ENCODE results near the gene TRPV6. TPM values are rescaled to one million over a fixed set of nuclear protein-coding genes. Genes with fewer than 3 reads are reported as not detected.
A peak's percentile ranks its signal among the peaks of the same experiment; 100 is the strongest.

TRPV6 gene
- total RNA-seq, 1 experiment from 2014 or later: not detected

DNA sequence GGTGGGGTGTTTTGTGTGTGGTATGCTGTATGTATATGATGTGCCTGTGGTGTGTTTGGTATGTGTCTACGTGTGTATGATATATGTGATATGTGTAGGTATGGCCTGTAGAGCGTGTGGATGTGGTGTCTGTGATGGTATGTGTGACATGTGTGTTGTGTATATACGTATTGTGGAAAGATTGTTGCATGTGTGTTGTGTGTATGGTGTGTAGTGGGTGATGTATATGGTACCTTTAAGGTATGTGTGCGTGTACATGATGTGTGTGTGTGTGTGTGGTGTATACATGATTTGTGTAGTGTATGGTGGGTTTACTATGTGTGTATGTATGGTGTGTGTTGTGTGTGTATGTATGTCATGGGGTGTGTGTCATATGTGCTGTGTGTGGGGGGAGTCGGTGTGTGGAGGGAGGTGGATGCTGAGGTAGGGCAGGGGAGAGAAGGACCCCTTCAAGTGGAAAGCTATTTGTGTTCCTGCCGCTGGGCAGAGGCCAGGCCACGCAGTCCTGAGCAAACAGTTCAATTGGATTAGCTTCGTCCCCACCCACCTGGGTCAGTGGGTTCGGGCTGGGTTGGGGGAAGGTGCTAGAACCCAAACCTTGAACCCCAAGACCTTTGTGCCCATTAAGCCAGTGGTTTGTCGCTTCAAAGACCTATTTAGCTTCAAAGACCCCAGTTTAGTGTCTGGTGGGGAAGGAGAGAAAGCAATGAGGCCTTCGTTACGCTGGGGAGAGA, 1.9 kb upstream of the TRPV6 start:
- no peak for DNase-seq (ENCODE audit: extremely low read depth, low read depth)

DNA sequence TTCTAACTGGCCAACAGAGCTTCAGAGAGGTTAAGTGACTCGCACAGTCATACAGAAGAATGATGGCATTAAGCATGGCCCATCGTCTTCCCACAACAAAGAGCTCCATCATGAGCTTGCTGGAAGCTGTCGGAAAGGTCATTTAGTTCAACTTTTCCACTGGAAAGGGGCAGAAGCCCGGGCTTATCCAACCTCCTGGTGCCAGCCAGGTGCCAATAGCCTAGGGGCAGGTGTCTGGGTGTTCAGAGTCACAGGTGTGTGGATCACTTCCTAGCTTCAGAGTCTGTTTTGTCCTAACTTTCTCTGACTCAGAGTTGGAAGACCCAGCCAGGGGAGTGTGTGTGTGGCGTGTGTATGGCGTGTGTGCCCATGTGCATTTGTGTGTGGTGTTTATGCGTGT, 1.3 kb upstream of the TRPV6 start:
- no peak for DNase-seq (ENCODE audit: extremely low read depth, low read depth)

DNA sequence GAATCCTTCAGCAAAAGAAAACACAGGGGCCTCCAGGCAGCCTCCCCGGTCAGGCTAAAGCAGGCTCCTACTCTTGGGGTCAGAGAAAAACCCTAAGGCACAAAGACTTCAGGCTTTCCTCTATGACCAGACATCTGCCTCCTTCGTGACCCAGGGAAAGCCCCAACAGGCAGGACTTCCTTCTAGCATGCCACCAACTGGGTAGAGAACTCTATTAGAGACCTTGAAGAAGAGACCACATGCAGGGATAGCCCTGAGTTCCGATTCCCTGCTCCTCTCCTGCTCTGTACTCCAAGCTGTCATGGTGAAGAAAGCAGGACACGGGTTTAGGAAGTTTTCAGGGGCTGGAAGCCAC, 1.3 kb downstream of the TRPV6 start:
- DNase-seq (ENCODE audit: extremely low read depth, low read depth): no peak

DNA sequence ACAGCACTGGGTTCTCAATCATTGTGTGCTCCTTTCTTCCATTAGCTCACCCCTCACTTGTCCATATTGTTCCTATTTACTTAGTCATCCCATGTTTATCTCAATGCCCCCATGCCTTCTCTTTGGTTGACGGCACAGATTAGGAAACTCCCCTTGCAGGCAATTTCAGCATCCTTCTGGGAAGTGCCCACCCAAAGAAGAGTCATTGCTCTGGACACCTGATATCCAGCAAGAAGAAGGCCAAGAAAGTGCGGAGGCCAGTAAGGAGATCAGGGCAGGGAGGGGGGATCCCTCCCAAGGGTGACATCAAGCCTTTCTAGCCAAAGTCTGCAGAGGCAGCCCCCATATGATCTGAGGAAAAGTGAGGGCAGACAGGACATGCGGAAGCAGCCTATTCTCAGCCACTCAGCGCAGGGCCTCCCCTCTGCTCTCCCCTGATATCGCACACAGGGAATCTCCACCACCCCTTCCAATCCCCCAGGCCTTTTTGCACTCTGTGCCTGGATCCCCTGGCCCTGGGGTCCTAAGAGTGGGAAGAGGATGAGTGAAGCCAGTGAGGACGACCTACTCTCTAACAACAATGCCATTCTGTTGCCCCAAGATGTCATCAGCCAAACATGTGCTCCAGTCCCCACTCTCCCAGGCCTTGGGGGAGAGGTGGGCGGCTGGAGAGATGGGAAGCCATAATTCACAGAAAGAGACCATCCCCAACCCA, 1.8 kb downstream of the TRPV6 start:
- DNase-seq (ENCODE audit: extremely low read depth, low read depth): no peak

DNA sequence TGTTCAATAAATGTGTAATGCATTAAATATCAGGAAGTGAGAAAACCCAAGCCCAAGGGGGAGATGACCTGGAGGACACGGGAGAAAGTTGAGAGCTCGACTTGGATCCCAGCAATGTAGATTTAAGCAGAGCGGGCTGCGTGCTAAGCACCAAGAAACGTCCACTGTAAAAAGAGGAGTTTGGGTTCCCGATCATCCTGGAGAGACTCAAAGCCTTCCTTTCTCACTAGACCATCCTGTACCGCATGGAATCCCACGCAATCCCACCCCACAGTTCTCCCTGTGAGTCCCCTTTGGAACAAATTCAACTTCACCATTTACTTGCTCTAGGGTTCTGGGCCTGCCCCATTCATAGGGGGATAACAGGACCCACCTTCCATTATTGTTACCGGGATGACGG, 2.4 kb downstream of the TRPV6 start:
- DNase-seq (ENCODE audit: extremely low read depth, low read depth): no peak

DNA sequence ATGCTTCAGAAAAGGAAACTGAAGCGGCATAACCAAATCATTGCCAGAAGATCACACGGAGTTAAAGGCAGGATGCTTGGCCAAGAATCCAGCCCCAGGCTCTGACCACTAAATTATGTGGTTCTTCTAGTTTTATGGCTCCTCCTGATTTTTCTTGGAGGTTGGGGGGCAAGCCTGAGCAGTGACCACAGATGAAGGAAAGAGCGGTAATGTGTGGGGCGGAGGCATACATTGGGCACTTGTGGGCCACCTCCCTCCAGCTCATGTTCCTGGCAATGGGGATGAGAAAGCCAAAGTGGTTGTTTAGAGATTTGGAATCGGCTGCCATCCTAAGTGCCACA, 3.2 kb downstream of the TRPV6 start:
- no peak for DNase-seq (ENCODE audit: extremely low read depth, low read depth)

DNA sequence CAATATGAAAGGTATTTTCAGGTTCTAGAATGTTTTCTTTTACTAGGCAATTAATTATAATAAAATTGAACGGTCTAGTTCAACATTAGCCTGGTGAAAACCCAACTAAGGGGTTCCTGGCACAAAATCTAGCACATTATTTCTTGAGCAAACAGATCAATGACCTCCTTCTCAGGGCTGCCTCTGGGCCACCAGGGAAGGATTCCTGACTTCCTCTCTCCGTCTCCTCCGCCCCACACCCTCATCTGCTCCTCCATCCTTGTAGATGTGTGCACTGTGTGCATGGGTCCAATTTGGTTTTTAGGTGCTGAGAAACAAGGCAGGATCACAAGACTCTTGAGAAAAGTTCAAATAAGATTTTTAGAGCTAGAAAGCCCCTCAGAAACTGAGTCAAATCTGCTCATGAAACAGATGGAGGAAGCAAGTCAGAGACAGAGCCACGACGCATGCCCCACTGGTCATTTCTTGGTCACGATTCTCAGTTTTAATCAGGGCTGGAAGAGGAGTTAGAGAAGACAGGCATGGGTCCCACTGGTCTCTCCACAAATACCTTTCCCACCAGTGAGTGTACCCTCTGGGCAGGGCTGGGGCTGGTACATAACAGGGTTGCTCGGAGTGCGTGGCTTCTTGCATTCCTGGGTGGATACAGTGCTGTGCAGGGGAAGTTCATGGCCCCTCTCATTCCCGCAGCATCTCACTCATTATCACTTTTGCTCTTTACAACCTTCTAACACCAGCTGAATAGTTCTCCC, 3.8 kb downstream of the TRPV6 start:
- no peak for DNase-seq (ENCODE audit: extremely low read depth, low read depth)

DNA sequence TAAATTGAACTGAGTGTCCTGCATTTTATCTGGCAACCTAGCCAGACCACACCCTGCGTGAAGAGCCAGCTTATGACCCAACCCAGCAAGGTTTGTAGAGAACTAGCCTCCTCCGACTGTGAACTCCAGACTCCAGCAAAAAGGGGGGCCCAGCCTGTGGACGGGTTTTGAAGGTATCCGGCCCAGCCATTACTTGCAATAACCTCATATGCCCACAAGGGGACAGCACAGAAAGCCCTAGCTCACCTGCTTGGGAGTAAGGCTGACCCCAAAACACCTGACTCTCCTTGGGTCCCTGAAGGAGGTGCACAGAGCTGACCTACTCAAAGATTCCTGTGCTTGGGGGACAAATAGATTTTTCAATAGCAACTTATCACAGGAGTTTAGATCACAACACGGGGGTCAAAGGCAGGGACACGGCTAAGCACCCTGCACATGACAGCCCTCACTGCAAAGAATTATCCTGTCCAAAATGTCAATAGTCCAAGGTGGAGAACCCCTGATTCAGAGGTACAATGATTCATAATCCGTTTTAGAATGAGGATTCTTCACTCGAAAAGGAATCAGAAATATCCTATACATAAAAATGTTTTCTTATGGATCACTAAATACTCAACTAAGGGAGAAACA, 4.6 kb downstream of the TRPV6 start:
- peak; percentile 12 for DNase-seq (ENCODE audit: extremely low read depth, low read depth)

DNA sequence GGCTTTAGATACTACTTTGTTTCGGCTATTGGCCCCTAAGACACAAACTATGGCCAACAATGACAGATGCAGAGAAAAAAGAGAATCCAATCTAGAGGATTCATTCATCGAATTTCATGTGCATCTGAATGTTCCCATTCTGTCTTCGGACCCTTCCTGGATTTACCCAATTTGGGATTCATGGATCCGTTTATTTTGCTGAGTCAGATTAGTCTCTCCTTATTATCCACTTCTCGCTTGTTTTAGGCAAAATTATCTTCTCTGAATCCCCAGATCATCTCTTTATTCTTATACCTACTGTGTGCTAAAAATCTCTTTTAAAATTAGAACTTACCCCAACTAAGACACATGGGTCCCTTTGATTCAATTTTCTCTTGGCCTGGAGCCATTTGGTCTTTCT, 6.5 kb downstream of the TRPV6 start:
- DNase-seq (ENCODE audit: extremely low read depth, low read depth): no peak

DNA sequence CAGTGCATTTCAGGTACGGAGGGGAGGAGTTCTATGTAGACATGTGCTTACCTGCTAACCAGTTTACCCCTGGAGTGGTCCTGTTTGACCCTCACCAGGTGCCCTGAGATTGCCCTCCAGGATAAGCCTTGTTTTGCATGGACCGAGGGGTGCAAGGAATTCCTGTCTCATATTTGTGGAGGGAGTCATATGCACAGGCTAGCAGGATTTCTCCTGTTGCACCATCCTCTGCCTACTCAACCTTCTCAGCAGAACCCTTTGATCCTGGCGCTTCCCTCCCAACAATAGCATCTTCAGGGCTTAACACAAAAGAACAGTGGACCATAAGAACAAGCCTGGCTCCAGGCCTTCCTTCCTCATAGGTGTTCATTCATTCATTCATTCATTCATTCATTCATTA, 7.2 kb downstream of the TRPV6 start:
- DNase-seq (ENCODE audit: extremely low read depth, low read depth): no peak

DNA sequence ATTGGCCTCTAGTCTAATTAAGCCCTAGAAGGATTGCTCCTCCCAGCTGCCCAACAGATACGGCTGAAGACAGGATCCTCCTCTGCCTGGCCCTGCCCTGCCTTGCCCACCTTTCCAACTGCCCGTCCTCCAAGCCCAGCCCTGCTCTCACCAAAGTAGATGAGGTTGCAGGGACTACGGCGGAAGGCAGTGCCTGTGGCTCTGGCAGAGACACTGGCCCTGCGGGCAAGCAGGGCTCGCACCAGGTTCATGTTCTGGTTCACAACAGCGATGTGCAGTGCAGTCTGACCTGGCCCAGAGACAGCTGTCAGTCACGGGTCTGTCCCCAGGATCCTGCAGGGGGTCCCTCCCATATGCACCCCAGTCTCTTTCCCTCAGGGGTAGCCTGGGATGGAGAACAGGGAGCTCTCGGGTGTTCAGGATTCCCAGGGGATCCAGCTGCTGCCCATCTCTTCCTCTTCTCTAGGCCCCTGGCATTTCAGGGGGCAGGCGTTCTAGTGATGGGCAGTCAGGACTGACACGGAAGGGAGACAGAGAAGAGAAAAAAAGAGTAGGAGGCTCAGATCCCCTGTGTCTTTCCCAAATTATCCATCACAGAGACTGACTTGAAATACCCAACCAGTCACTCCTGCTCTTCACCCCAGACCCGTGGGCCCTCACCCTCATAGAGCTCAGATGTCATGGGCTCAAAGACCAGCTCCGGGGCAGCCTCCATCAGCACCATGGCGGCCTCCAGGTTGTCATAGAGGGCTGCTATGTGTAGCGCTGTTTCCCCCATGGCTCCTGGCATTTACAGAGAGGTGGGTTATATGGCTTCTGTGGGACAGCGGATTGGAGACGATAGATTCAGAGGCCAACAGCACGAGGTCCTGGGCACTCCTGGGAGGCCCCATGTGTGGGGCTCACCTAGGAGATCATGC, 8.3 kb downstream of the TRPV6 start:
- no peak for DNase-seq (ENCODE audit: extremely low read depth, low read depth)

DNA sequence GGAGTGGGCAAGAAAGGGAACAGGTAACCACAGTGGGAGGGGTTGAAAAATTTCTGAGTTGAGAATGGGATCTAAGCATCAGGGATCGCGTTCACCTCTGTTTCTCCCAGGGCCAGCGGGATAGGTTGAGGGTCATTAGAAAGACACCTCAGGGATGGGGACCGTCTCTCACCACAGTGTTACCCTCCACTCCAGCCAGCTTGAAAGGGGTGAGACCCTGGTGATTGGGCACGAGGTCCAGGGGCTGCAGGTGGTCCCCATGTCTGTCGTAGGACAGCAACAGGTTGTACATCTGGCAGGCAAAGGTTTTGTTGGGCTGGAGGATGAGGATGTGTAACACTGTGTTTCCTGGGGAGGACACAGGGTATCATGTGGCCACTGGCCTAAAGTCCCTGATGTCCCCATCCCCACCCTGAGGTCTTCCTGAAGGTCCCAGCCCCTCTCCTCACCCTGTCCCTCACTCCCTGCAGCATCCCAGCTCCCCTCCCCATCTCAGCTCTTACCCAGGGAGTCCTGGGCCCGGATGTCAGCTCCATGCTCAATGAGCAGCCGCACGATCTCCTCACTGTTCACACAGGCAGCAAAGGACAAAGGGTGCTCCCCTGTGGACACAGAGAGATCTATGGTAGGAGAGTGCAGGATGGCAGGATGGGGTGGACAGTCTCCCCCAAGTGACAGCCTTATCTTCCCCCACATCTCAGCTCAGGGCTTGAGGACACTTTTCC, 9.1 kb downstream of the TRPV6 start:
- DNase-seq (ENCODE audit: extremely low read depth, low read depth): no peak

DNA sequence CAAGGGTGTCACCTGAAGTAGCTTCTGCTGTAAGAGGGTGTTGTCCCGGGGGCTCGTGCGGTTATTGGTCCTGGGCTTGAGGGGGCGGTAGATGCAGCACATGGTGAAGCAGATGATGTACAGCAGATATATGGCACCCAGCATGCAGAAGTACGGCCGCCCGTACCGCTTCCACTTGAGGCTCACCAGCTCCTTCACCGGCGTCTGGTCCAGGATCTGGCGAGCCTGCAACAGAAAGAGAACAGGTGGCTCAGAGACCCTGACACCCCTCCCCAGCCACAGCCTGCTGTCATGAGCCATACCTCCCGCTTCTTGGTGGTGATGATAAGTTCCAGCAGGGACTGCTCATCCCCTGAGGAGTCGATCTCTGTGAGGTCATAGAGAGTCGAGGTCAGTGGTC, 10.1 kb downstream of the TRPV6 start:
- no peak for DNase-seq (ENCODE audit: extremely low read depth, low read depth)

DNA sequence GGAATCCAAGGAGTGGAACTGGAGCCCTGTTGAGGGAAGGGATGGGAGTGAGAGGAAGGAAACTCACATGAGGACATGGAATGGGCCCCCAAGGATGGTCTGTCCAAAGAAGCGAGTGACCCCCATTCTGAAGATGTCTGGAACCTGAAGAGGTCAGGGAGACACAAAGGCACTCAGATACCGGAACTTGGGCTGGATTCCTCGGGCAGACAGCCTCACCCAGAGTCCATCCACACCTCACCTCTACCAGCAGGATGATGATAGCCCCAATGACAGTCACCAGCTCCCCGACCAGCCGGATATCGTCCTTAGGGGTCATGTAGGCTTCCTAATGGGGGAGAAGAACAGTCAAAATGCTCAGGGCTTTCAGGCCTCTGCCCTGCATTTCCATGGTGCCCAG, 10.7 kb downstream of the TRPV6 start:
- no peak for DNase-seq (ENCODE audit: extremely low read depth, low read depth)

DNA sequence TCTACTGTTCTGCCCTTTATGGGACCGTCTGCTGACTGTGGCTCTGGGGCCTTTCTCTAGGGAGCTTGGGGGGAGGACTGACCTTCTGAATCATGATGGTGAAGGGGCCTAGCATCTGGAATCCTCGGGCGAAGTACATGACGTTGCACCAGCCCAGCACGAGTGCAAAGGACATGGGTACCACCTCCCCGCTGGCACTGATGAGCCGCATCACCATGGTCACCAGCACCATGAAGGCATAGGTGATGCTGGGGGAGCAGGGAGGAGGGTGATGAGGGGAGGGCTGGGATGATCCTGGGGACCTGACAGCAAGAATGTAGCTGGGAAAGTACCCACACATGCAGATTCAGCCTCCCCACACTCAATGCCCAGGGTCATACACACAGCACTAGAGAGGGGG, 11.1 kb downstream of the TRPV6 start:
- DNase-seq (ENCODE audit: extremely low read depth, low read depth): no peak

DNA sequence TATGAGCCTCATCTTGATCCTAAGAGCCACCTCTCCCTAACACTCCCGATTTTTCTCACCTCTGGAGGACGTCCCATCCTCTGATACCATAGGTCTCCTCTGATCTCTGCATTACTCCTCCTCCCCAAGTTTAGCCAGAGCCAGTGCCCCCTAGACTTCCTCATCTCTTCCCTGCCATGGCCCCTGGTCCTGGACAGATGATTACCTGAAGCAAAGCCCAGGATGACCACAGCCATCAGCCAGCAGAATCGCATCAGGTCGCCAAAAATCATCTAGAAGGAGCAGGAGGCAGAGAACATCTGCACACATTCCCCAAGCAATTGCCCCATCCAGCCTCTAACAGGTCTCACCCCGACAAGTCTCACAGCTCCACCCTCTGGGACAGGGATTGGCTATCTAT, 11.7 kb downstream of the TRPV6 start:
- DNase-seq (ENCODE audit: extremely low read depth, low read depth): no peak

DNA sequence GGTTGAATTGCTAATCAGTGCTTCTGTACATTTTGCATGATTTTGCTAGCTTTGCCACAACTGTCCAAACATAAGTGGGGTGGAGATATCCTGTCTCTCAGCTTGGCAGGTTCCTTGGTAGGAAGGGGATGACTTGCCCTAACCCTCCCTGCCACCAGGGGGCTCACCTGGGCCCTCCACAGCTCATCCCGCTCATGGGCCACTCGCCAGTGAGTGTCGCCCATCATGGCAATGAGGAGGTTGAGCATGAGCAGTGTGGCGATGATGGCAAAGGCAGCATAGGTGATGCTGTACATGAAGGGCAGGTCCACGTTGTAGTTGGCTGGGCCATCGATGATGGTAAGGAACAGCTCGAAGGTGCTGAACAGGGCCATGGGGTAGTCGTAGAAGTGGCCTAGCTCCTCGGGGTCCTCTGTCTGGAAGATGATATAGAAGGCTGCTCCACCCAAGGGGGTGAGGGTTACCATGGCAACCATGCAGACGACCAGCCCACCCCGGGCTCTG, 12.2 kb downstream of the TRPV6 start:
- DNase-seq (ENCODE audit: extremely low read depth, low read depth): no peak

DNA sequence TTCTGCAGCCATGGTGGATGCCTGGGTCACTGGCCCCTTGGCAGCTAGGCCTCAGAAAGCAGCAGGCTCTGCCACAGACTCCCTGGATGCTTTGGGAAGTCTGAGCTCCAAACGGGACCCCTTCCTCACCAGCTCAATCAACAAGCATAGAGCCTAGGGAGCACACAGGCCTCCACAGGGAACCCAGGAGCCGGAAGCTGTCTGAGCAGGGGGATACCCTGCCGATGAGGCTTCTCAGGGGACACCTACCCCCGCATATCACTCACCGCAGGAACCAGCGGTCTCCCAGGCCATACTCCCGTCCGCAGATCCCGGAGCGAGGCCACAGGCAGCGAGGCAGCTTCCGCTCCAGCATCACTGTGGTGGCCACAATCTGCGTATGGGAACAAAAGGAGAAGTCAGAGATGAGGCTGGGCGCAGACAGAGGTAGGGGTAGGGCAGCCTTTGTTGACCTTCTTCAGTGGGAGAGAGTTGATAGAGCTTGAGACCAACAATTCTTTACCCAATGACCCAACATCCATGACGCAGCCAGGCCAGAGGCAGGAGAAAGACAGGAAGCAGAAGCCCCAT, 13.4 kb downstream of the TRPV6 start:
- DNase-seq (ENCODE audit: extremely low read depth, low read depth): no peak

Data from NCI-H460 (cell line).